ENCODE data around the gene NOSTRIN.
A peak's percentile ranks its signal among the peaks of the same experiment; 100 is the strongest.

NOSTRIN gene

GRCh38 chr2:168814046-168814445 lies 11.6 kb downstream of the NOSTRIN start:
- H3K4me1 ChIP-seq (ENCODE audit: control insufficient read depth in 5 of 5, insufficient read depth in 5 of 5, low read length in 5 of 5) = peaks cover 0 to 63% (median 2%) of the 10 kb centered on the region in 5 donors
- no peaks in the 10 kb centered on the region for H3K27me3 ChIP-seq (ENCODE audit: control insufficient read depth in 5 of 5, insufficient read depth in 4 of 5, low read length in 5 of 5)
- peaks cover 0 to 7% (median 0%) of the 10 kb centered on the region in 5 donors for H3K36me3 ChIP-seq (ENCODE audit: control insufficient read depth in 5 of 5, insufficient read depth in 5 of 5, low read length in 5 of 5)
- H3K4me3 ChIP-seq (ENCODE audit: low read depth in 1 of 5, low read length in 5 of 5) = no peak overlapping the region
- H3K27ac ChIP-seq (ENCODE audit: low read depth, low read length) = no peak overlapping the region
- H3K9ac ChIP-seq (ENCODE audit: low read length in 5 of 5) = no peak overlapping the region
- no peaks in the 10 kb centered on the region for H3K9me3 ChIP-seq (ENCODE audit: control insufficient read depth in 5 of 5, low read length in 5 of 5)

GRCh38 chr2:168814939-168815907 lies 12.8 kb downstream of the NOSTRIN start:
- H3K36me3 ChIP-seq (ENCODE audit: control insufficient read depth in 5 of 5, insufficient read depth in 5 of 5, low read length in 5 of 5) = peaks cover 0 to 7% (median 0%) of the 10 kb centered on the region in 5 donors
- H3K4me1 ChIP-seq (ENCODE audit: control insufficient read depth in 5 of 5, insufficient read depth in 5 of 5, low read length in 5 of 5) = peaks cover 0 to 65% (median 10%) of the 10 kb centered on the region in 5 donors
- no peak overlapping the region for H3K4me3 ChIP-seq (ENCODE audit: low read depth in 1 of 5, low read length in 5 of 5)
- no peak overlapping the region for H3K9ac ChIP-seq (ENCODE audit: low read length in 5 of 5)
- no peak overlapping the region for H3K27ac ChIP-seq (ENCODE audit: low read depth, low read length)
- no peaks in the 10 kb centered on the region for H3K27me3 ChIP-seq (ENCODE audit: control insufficient read depth in 5 of 5, insufficient read depth in 4 of 5, low read length in 5 of 5)
- no peaks in the 10 kb centered on the region for H3K9me3 ChIP-seq (ENCODE audit: control insufficient read depth in 5 of 5, low read length in 5 of 5)

GRCh38 chr2:168816369-168816768 lies 13.9 kb downstream of the NOSTRIN start:
- H3K36me3 ChIP-seq (ENCODE audit: control insufficient read depth in 5 of 5, insufficient read depth in 5 of 5, low read length in 5 of 5) = peaks cover 0 to 7% (median 0%) of the 10 kb centered on the region in 5 donors
- peaks cover 0 to 58% (median 10%) of the 10 kb centered on the region in 5 donors for H3K4me1 ChIP-seq (ENCODE audit: control insufficient read depth in 5 of 5, insufficient read depth in 5 of 5, low read length in 5 of 5)
- no peak overlapping the region for H3K9ac ChIP-seq (ENCODE audit: low read length in 5 of 5)
- no peaks in the 10 kb centered on the region for H3K9me3 ChIP-seq (ENCODE audit: control insufficient read depth in 5 of 5, low read length in 5 of 5)
- H3K27me3 ChIP-seq (ENCODE audit: control insufficient read depth in 5 of 5, insufficient read depth in 4 of 5, low read length in 5 of 5) = no peaks in the 10 kb centered on the region
- no peak overlapping the region for H3K27ac ChIP-seq (ENCODE audit: low read depth, low read length)
- no peak overlapping the region for H3K4me3 ChIP-seq (ENCODE audit: low read depth in 1 of 5, low read length in 5 of 5)

- peak overlapping the region in 2 of 5 donors; percentile 15 to 49 for H3K4me3 ChIP-seq (ENCODE audit: low read depth in 1 of 5, low read length in 5 of 5)
- no peak overlapping the region for H3K9ac ChIP-seq (ENCODE audit: low read length in 5 of 5)
- H3K27ac ChIP-seq (ENCODE audit: low read depth, low read length) = no peak overlapping the region
Observed at GRCh38 chr2:168819050-168819715, 16.7 kb downstream of the NOSTRIN start.

GRCh38 chr2:168819829-168820489 lies 17.5 kb downstream of the NOSTRIN start:
- H3K36me3 ChIP-seq (ENCODE audit: control insufficient read depth in 5 of 5, insufficient read depth in 5 of 5, low read length in 5 of 5) = peaks cover 0 to 4% (median 0%) of the 10 kb centered on the region in 5 donors
- H3K4me3 ChIP-seq (ENCODE audit: low read depth in 1 of 5, low read length in 5 of 5) = no peak overlapping the region
- H3K27ac ChIP-seq (ENCODE audit: low read depth, low read length) = no peak overlapping the region
- H3K27me3 ChIP-seq (ENCODE audit: control insufficient read depth in 5 of 5, insufficient read depth in 4 of 5, low read length in 5 of 5) = no peaks in the 10 kb centered on the region
- peaks cover 0 to 43% (median 10%) of the 10 kb centered on the region in 5 donors for H3K4me1 ChIP-seq (ENCODE audit: control insufficient read depth in 5 of 5, insufficient read depth in 5 of 5, low read length in 5 of 5)
- no peak overlapping the region for H3K9ac ChIP-seq (ENCODE audit: low read length in 5 of 5)
- H3K9me3 ChIP-seq (ENCODE audit: control insufficient read depth in 5 of 5, low read length in 5 of 5) = no peaks in the 10 kb centered on the region

More at GRCh38 chr2:168819050-168819715, 16.7 kb downstream of the NOSTRIN start:
- Histone ChIP-seq H3K4me1 (ENCODE audit: control insufficient read depth in 5 of 5, insufficient read depth in 5 of 5, low read length in 5 of 5) (peaks cover 0 to 50% (median 10%) of the 10 kb centered on the region in 5 donors), H3K27me3 (ENCODE audit: control insufficient read depth in 5 of 5, insufficient read depth in 4 of 5, low read length in 5 of 5) (no peaks in the 10 kb centered on the region), H3K9me3 (ENCODE audit: control insufficient read depth in 5 of 5, low read length in 5 of 5) (no peaks in the 10 kb centered on the region), H3K36me3 (ENCODE audit: control insufficient read depth in 5 of 5, insufficient read depth in 5 of 5, low read length in 5 of 5) (peaks cover 0 to 5% (median 0%) of the 10 kb centered on the region in 5 donors)

GRCh38 chr2:168821577-168821976 lies 19.1 kb downstream of the NOSTRIN start:
- no peak overlapping the region for H3K27ac ChIP-seq (ENCODE audit: low read depth, low read length)
- H3K9ac ChIP-seq (ENCODE audit: low read length in 5 of 5) = no peak overlapping the region
- no peak overlapping the region for H3K4me3 ChIP-seq (ENCODE audit: low read depth in 1 of 5, low read length in 5 of 5)
- no peaks in the 10 kb centered on the region for H3K27me3 ChIP-seq (ENCODE audit: control insufficient read depth in 5 of 5, insufficient read depth in 4 of 5, low read length in 5 of 5)
- no peaks in the 10 kb centered on the region for H3K9me3 ChIP-seq (ENCODE audit: control insufficient read depth in 5 of 5, low read length in 5 of 5)
- peaks cover 0 to 31% (median 10%) of the 10 kb centered on the region in 5 donors for H3K4me1 ChIP-seq (ENCODE audit: control insufficient read depth in 5 of 5, insufficient read depth in 5 of 5, low read length in 5 of 5)
- H3K36me3 ChIP-seq (ENCODE audit: control insufficient read depth in 5 of 5, insufficient read depth in 5 of 5, low read length in 5 of 5) = peaks cover 0 to 4% (median 0%) of the 10 kb centered on the region in 5 donors

GRCh38 chr2:168821992-168822391 lies 19.6 kb downstream of the NOSTRIN start:
- no peaks in the 10 kb centered on the region for H3K9me3 ChIP-seq (ENCODE audit: control insufficient read depth in 5 of 5, low read length in 5 of 5)
- peaks cover 0 to 5% (median under 1%) of the 10 kb centered on the region in 5 donors for H3K36me3 ChIP-seq (ENCODE audit: control insufficient read depth in 5 of 5, insufficient read depth in 5 of 5, low read length in 5 of 5)
- no peaks in the 10 kb centered on the region for H3K27me3 ChIP-seq (ENCODE audit: control insufficient read depth in 5 of 5, insufficient read depth in 4 of 5, low read length in 5 of 5)
- no peak overlapping the region for H3K4me3 ChIP-seq (ENCODE audit: low read depth in 1 of 5, low read length in 5 of 5)
- no peak overlapping the region for H3K27ac ChIP-seq (ENCODE audit: low read depth, low read length)
- H3K9ac ChIP-seq (ENCODE audit: low read length in 5 of 5) = no peak overlapping the region
- H3K4me1 ChIP-seq (ENCODE audit: control insufficient read depth in 5 of 5, insufficient read depth in 5 of 5, low read length in 5 of 5) = peaks cover 0 to 27% (median 10%) of the 10 kb centered on the region in 5 donors

GRCh38 chr2:168825126-168825525 lies 22.7 kb downstream of the NOSTRIN start:
- Histone ChIP-seq H3K9ac (ENCODE audit: low read length in 5 of 5) (no peak overlapping the region), H3K27me3 (ENCODE audit: control insufficient read depth in 5 of 5, insufficient read depth in 4 of 5, low read length in 5 of 5) (no peaks in the 10 kb centered on the region), H3K36me3 (ENCODE audit: control insufficient read depth in 5 of 5, insufficient read depth in 5 of 5, low read length in 5 of 5) (peaks cover 0 to 18% (median 13%) of the 10 kb centered on the region in 5 donors), H3K27ac (ENCODE audit: low read depth, low read length) (no peak overlapping the region), H3K9me3 (ENCODE audit: control insufficient read depth in 5 of 5, low read length in 5 of 5) (no peaks in the 10 kb centered on the region), H3K4me3 (ENCODE audit: low read depth in 1 of 5, low read length in 5 of 5) (no peak overlapping the region), H3K4me1 (ENCODE audit: control insufficient read depth in 5 of 5, insufficient read depth in 5 of 5, low read length in 5 of 5) (peaks cover 0 to 2% (median 0%) of the 10 kb centered on the region in 5 donors)

- Histone ChIP-seq H3K4me1 (ENCODE audit: control insufficient read depth in 5 of 5, insufficient read depth in 5 of 5, low read length in 5 of 5) (no peaks in the 10 kb centered on the region), H3K36me3 (ENCODE audit: control insufficient read depth in 5 of 5, insufficient read depth in 5 of 5, low read length in 5 of 5) (peaks cover 13 to 49% (median 40%) of the 10 kb centered on the region in 5 donors), H3K9me3 (ENCODE audit: control insufficient read depth in 5 of 5, low read length in 5 of 5) (peaks cover 0 to 5% (median 0%) of the 10 kb centered on the region in 5 donors), H3K4me3 (ENCODE audit: low read depth in 1 of 5, low read length in 5 of 5) (no peak overlapping the region), H3K27me3 (ENCODE audit: control insufficient read depth in 5 of 5, insufficient read depth in 4 of 5, low read length in 5 of 5) (no peaks in the 10 kb centered on the region), H3K9ac (ENCODE audit: low read length in 5 of 5) (no peak overlapping the region), H3K27ac (ENCODE audit: low read depth, low read length) (no peak overlapping the region)
Observed at GRCh38 chr2:168830958-168831357, 28.5 kb downstream of the NOSTRIN start.

Data from subcutaneous abdominal adipose tissue (tissue), 5 donors.